Panc1 (cell line): ENCODE results near the gene TMEM108. TPM values are rescaled to one million over a fixed set of nuclear protein-coding genes. Genes with fewer than 3 reads are reported as not detected.

Experiments used
- ATAC-seq: fragments of 200-7000 bp; cut with Tn5 transposase; 2 replicates; pipeline ENCODE4 v1.9.1; 2020; ENCODE audit warnings: mild to moderate bottlenecking, moderate library complexity
- BruUV-seq: library from RNA; stranded (reverse); fragments of 400-500 nt; replicated peaks from 2 replicates; lab custom pipeline; 2021; lab: Mats Ljungman, UMichigan
- CTCF ChIA-PET: fragments of 300-600 bp; sonication (Branson Sonifier 250); formaldehyde crosslinking; loops from one replicate; lab custom pipeline; 2022; ENCODE audit warnings: antibody characterized with exemption; lab: Charles Lee
- POLR2A ChIA-PET: fragments of 300-600 bp; sonication (Branson Sonifier 250); formaldehyde crosslinking; loops from one replicate; lab custom pipeline; 2022; ENCODE audit warnings: antibody characterized with exemption; lab: Charles Lee
- DNase-seq: peaks from one replicate; pipeline ENCODE4 v3.0.0-alpha.2; 2010; ENCODE audit warnings: low read depth, low spot score
- H3K27ac ChIP-seq: 2 replicates; pipeline ENCODE4 v1.5.1; 2011; ENCODE audit warnings: mild to moderate bottlenecking, low read length, inconsistent platforms
- H3K27me3 ChIP-seq: fragments of 200-500 bp; sonication (Bioruptor generic); 2 replicates; pipeline ENCODE4 v1.6.0; 2014; ENCODE audit warnings: low read length, inconsistent platforms; ENCODE audit not compliant: control insufficient read depth, insufficient read depth
- H3K36me3 ChIP-seq: fragments of 200-500 bp; sonication (Bioruptor generic); 2 replicates; pipeline ENCODE4 v1.5.1; 2014; ENCODE audit warnings: inconsistent platforms, mild to moderate bottlenecking, low read length, moderate library complexity; ENCODE audit not compliant: control insufficient read depth, insufficient read depth
- H3K4me1 ChIP-seq: 2 replicates; pipeline ENCODE4 v1.5.1; 2011; ENCODE audit warnings: inconsistent platforms, mild to moderate bottlenecking, low read length, moderate library complexity; ENCODE audit not compliant: control insufficient read depth, insufficient read depth
- H3K4me3 ChIP-seq, 2 experiments: 2 replicates each; pipeline ENCODE4 v1.5.1; 2011 to 2012; ENCODE audit warnings: low read depth in 2 of 2, low read length in 2 of 2, mild to moderate bottlenecking in 2 of 2, inconsistent platforms in 1 of 2, moderate library complexity in 1 of 2
- H3K9me3 ChIP-seq: fragments of 200-500 bp; sonication (Bioruptor generic); 2 replicates; pipeline ENCODE4 v1.5.1; 2014; ENCODE audit warnings: low read depth, mild to moderate bottlenecking, inconsistent platforms, low read length, moderate library complexity; ENCODE audit not compliant: control insufficient read depth, insufficient read depth
- POLR2AphosphoS5 ChIP-seq: IDR thresholded peaks from 2 replicates; pipeline ENCODE4 v1.6.1; 2012; ENCODE audit warnings: mild to moderate bottlenecking, low read depth, low read length, moderate library complexity
- SIN3A ChIP-seq: IDR thresholded peaks from 2 replicates; pipeline ENCODE4 v1.6.1; 2012; ENCODE audit warnings: low read depth, mild to moderate bottlenecking, low read length, moderate library complexity, borderline replicate concordance; ENCODE audit not compliant: insufficient read depth
- TCF7L2 ChIP-seq: IDR thresholded peaks from 2 replicates; pipeline ENCODE4 v1.6.1; 2011; ENCODE audit warnings: mild to moderate bottlenecking, low read depth, low read length, inconsistent platforms
- in situ Hi-C: cut with HindIII; loops from 2 replicates; pipeline ENCODE4 v1.10.0; 2016; ENCODE audit warnings: low sequenced_read_pairs, low pct_unique_long_range_greater_than_20kb
- intact Hi-C: fragments of 100-400 bp; cut with micrococcal nuclease; formaldehyde crosslinking; loops from one replicate; pipeline ENCODE4 v1.10.0; 2022; ENCODE audit not compliant: unreplicated experiment
- total RNA-seq: library from RNA; stranded (reverse); gene quantifications from one replicate; pipeline ENCODE4 v1.2.1, GENCODE V29; 2021; ENCODE audit not compliant: unreplicated experiment
- TF ChIP-seq, protein P1 (sequence below): fragments of 450-650 bp; IDR thresholded peaks from 2 replicates; pipeline ENCODE4 v1.5.1; 2017; ENCODE audit warnings: mild to moderate bottlenecking
- TF ChIP-seq, protein P2 (sequence below), 2 experiments: IDR thresholded peaks; 2 replicates each; pipeline ENCODE4 v1.6.1; 2011 to 2012; ENCODE audit warnings: low read depth in 2 of 2, control low read depth in 1 of 2, low read length in 1 of 2, mild to moderate bottlenecking in 1 of 2, moderate library complexity in 1 of 2; ENCODE audit not compliant: insufficient read depth in 1 of 2

The TMEM108 gene
- total RNA-seq, 1 experiment from 2014 or later: 0.41 TPM

DNA sequence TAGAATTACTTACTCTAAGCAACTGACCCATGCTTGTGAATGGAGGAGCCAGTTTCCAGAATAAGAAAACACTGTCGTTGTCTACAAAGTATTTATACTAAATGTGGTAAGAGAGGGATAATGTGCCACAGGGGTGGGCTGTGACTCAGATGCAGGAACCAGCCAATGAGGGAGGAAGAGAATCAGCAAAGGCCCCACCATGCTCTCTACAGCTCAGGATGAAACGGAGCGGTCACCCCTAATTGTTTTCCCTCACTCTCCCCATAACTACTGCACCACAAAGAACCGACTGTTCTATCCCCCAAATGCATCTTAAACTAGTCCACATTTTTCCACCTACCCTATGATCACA lies 406.2 kb downstream of the TMEM108 start:
- H3K9me3 ChIP-seq: no peaks in the 10 kb centered on the region
- POLR2A ChIA-PET: no interaction called here
- no peak for DNase-seq
- H3K27ac ChIP-seq: peak overlapping the region; percentile 92
- no peaks in the 10 kb centered on the region for H3K27me3 ChIP-seq
- no peaks in the 10 kb centered on the region for H3K36me3 ChIP-seq
- peaks cover 48% of the 10 kb centered on the region for H3K4me1 ChIP-seq
- intact Hi-C loops (loop anchor here (1.0 kb wide), 1 partner anchor 134 kb away; no protein-coding TSS in a partner anchor), in situ Hi-C loops (no loop called here)
- TF ChIP-seq POLR2AphosphoS5: no peak
- TF ChIP-seq, protein P1, sequence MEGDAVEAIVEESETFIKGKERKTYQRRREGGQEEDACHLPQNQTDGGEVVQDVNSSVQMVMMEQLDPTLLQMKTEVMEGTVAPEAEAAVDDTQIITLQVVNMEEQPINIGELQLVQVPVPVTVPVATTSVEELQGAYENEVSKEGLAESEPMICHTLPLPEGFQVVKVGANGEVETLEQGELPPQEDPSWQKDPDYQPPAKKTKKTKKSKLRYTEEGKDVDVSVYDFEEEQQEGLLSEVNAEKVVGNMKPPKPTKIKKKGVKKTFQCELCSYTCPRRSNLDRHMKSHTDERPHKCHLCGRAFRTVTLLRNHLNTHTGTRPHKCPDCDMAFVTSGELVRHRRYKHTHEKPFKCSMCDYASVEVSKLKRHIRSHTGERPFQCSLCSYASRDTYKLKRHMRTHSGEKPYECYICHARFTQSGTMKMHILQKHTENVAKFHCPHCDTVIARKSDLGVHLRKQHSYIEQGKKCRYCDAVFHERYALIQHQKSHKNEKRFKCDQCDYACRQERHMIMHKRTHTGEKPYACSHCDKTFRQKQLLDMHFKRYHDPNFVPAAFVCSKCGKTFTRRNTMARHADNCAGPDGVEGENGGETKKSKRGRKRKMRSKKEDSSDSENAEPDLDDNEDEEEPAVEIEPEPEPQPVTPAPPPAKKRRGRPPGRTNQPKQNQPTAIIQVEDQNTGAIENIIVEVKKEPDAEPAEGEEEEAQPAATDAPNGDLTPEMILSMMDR: no peak
- TF ChIP-seq SIN3A: no peak
- ATAC-seq: peak; percentile 64
- no peak overlapping the region for H3K4me3 ChIP-seq
- CTCF ChIA-PET: no interaction called here
- BruUV-seq: no TSS peak

DNA sequence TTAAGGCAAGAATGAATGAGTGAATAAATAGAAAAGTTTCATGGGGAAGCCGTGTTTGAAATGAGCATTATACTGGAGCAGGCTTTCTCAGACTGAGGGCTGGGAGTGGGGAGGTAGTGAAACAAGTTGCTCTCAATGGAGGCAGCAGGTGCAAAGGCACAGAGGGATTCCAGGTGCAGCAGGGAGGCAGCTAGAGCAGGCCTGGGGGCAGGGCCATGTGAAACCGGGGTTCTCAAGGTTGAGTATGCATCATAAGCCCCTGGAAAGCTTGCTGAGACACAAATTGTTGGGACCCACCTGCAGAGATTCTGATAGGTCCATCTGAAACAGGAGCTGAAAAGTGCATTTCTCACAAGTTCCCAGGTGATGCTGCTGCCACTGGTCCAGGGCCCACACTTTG lies 406.9 kb downstream of the TMEM108 start:
- TF ChIP-seq TCF7L2 (no peak), POLR2AphosphoS5 (no peak)
- TF ChIP-seq, protein P1: no peak
- TF ChIP-seq, protein P2, sequence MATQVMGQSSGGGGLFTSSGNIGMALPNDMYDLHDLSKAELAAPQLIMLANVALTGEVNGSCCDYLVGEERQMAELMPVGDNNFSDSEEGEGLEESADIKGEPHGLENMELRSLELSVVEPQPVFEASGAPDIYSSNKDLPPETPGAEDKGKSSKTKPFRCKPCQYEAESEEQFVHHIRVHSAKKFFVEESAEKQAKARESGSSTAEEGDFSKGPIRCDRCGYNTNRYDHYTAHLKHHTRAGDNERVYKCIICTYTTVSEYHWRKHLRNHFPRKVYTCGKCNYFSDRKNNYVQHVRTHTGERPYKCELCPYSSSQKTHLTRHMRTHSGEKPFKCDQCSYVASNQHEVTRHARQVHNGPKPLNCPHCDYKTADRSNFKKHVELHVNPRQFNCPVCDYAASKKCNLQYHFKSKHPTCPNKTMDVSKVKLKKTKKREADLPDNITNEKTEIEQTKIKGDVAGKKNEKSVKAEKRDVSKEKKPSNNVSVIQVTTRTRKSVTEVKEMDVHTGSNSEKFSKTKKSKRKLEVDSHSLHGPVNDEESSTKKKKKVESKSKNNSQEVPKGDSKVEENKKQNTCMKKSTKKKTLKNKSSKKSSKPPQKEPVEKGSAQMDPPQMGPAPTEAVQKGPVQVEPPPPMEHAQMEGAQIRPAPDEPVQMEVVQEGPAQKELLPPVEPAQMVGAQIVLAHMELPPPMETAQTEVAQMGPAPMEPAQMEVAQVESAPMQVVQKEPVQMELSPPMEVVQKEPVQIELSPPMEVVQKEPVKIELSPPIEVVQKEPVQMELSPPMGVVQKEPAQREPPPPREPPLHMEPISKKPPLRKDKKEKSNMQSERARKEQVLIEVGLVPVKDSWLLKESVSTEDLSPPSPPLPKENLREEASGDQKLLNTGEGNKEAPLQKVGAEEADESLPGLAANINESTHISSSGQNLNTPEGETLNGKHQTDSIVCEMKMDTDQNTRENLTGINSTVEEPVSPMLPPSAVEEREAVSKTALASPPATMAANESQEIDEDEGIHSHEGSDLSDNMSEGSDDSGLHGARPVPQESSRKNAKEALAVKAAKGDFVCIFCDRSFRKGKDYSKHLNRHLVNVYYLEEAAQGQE (IDR thresholded peaks at IDR 0.05; ENCODE audit: insufficient read depth in 1 of 2, low read depth in 2 of 2, low read length in 1 of 2): no peak
- no peaks in the 10 kb centered on the region for H3K27me3 ChIP-seq
- no peaks in the 10 kb centered on the region for H3K36me3 ChIP-seq
- POLR2A ChIA-PET: no interaction called here
- no TSS peak for BruUV-seq
- H3K27ac ChIP-seq: peak overlapping the region; percentile 92
- no peak for ATAC-seq
- no peaks in the 10 kb centered on the region for H3K9me3 ChIP-seq
- peaks cover 50% of the 10 kb centered on the region for H3K4me1 ChIP-seq
- in situ Hi-C loops (no loop called here), intact Hi-C loops (no loop called here)
- no peak for DNase-seq
- H3K4me3 ChIP-seq: no peak overlapping the region
- CTCF ChIA-PET: no interaction called here
